ENCODE measurements around the gene HOTAIR. TPM values are rescaled to one million over a fixed set of nuclear protein-coding genes. Genes with fewer than 3 reads are reported as not detected.

Gene HOTAIR
- polyA plus RNA-seq, 3 donors: not detected

DNA sequence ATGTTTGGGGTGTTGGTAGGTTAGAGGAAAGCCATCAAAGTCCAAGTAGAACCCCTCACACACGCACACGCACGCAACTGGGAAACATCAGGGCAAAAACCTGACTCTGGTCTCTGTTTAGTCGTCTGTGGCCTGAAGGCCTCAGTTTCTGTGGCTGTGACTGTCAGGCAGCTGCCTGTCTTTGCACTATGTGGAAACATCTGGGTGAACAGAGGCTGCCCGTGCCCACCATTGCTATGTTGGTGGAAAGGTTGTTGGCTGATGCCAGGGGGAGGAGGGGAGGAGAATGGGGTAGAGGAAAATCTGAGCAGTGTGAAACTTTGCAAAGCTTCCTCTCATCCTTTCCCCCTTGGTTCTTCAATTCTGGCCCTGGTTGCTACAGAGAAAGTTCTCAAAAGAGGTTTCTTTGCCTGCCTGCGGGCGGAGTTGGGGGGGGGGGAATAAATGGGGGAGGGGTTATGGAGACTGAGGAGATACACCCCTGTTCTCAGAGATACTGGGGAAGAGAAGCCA lies 17.7 kb upstream of the HOTAIR start:
- Mint-ChIP-seq H3K9me3 (peaks cover 2 to 59% (median 29%) of the 10 kb centered on the region in 7 donors), H3K27me3 (ENCODE audit: low read depth in 3 of 3) (peaks cover 99 to 100% (median 100%) of the 10 kb centered on the region in 3 donors), H3K4me3 (peak overlapping the region in 1 of 2 donors; percentile 71), H3K4me1 (peaks cover 33% of the 10 kb centered on the region), H3K36me3 (peaks cover 0 to 28% of the 10 kb centered on the region in 2 donors), H3K27ac (no peak overlapping the region)
- Histone ChIP-seq H4K20me1 (ENCODE audit: insufficient read depth, low read length) (no peaks in the 10 kb centered on the region), H3K4me1 (ENCODE audit: control insufficient read depth in 1 of 2, insufficient read depth in 2 of 2, low read length in 2 of 2) (peaks cover 12 to 20% of the 10 kb centered on the region in 2 donors), H3K79me2 (ENCODE audit: insufficient read depth, low read length) (no peaks in the 10 kb centered on the region), H3K27me3 (ENCODE audit: control insufficient read depth in 2 of 2, insufficient read depth in 2 of 2, low read length in 2 of 2) (peaks cover 94 to 100% of the 10 kb centered on the region in 2 donors), H3K4me2 (replicated peaks; ENCODE audit: extremely low read depth, low read length, poor library complexity, severe bottlenecking) (no peak overlapping the region), H3K36me3 (replicated peaks in 1 of 2; ENCODE audit: control insufficient read depth in 1 of 2, insufficient read depth in 2 of 2, low read length in 2 of 2) (no peaks in the 10 kb centered on the region), H3K27ac (ENCODE audit: low read depth in 1 of 2, low read length in 2 of 2) (no peak overlapping the region), H3K9ac (ENCODE audit: insufficient read depth, low read length, poor library complexity, severe bottlenecking) (no peak overlapping the region), H3K9me3 (replicated peaks in 1 of 2; ENCODE audit: control insufficient read depth in 1 of 2, insufficient read depth in 1 of 2, low read length in 2 of 2) (peaks cover 3 to 65% of the 10 kb centered on the region in 2 donors), H3K4me3 (replicated peaks in 1 of 3; ENCODE audit: low read depth in 2 of 3, low read length in 3 of 3) (no peak overlapping the region), H2AFZ (ENCODE audit: insufficient read depth, low read depth, low read length, poor library complexity, severe bottlenecking) (no peak overlapping the region)
- WGBS (ENCODE audit: insufficient coverage): 9% methylated on average over 1 of the region's 7 CpGs
- TF ChIP-seq, protein P1, sequence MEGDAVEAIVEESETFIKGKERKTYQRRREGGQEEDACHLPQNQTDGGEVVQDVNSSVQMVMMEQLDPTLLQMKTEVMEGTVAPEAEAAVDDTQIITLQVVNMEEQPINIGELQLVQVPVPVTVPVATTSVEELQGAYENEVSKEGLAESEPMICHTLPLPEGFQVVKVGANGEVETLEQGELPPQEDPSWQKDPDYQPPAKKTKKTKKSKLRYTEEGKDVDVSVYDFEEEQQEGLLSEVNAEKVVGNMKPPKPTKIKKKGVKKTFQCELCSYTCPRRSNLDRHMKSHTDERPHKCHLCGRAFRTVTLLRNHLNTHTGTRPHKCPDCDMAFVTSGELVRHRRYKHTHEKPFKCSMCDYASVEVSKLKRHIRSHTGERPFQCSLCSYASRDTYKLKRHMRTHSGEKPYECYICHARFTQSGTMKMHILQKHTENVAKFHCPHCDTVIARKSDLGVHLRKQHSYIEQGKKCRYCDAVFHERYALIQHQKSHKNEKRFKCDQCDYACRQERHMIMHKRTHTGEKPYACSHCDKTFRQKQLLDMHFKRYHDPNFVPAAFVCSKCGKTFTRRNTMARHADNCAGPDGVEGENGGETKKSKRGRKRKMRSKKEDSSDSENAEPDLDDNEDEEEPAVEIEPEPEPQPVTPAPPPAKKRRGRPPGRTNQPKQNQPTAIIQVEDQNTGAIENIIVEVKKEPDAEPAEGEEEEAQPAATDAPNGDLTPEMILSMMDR (IDR thresholded peaks at IDR 0.05): no peak
- intact Hi-C loops (cut with micrococcal nuclease): no loop called here
- no peak for DNase-seq

DNA sequence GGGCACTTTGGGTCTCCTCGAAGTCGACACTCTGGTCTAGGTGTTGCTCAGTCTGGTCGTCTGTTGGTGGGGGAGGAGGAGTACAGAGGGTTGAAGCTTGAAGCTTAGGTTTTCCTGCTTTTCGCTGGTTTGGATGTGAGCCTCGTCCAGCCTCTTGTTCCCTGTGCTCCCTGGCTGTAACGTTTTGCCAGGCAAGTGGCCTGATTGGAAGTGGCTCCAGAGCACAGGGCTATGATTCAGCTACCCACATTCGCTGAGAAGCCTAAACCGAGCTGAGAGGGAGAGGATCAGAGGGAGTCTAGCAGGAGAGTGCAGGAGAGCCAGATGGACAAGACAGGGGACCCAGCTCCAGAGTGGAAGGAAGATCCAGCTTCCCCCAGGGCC lies 16.3 kb upstream of the HOTAIR start:
- DNase-seq: no peak
- no peak overlapping the region for H3K4me3 ChIP-seq (replicated peaks in 1 of 3; ENCODE audit: low read depth in 2 of 3, low read length in 3 of 3)
- no peak overlapping the region for H2AFZ ChIP-seq (ENCODE audit: insufficient read depth, low read depth, low read length, poor library complexity, severe bottlenecking)
- H3K9me3 ChIP-seq (replicated peaks in 1 of 2; ENCODE audit: control insufficient read depth in 1 of 2, insufficient read depth in 1 of 2, low read length in 2 of 2): peaks cover 6 to 71% of the 10 kb centered on the region in 2 donors
- H3K27ac ChIP-seq (ENCODE audit: low read depth in 1 of 2, low read length in 2 of 2): no peak overlapping the region
- H3K36me3 ChIP-seq (replicated peaks in 1 of 2; ENCODE audit: control insufficient read depth in 1 of 2, insufficient read depth in 2 of 2, low read length in 2 of 2): no peaks in the 10 kb centered on the region
- no peak overlapping the region for H3K9ac ChIP-seq (ENCODE audit: insufficient read depth, low read length, poor library complexity, severe bottlenecking)
- 2% methylated on average over 8 of the region's 8 CpGs for WGBS (ENCODE audit: insufficient coverage)
- peak overlapping the region in 1 of 2 donors; percentile 60 for H3K4me3 Mint-ChIP-seq
- TF ChIP-seq, protein P1 (IDR thresholded peaks at IDR 0.05): no peak
- H3K4me1 Mint-ChIP-seq: peaks cover 33% of the 10 kb centered on the region
- no peaks in the 10 kb centered on the region for H4K20me1 ChIP-seq (ENCODE audit: insufficient read depth, low read length)
- peaks cover 2 to 67% (median 35%) of the 10 kb centered on the region in 7 donors for H3K9me3 Mint-ChIP-seq
- H3K27ac Mint-ChIP-seq: no peak overlapping the region
- peaks cover 8 to 18% of the 10 kb centered on the region in 2 donors for H3K4me1 ChIP-seq (ENCODE audit: control insufficient read depth in 1 of 2, insufficient read depth in 2 of 2, low read length in 2 of 2)
- no peak overlapping the region for H3K4me2 ChIP-seq (replicated peaks; ENCODE audit: extremely low read depth, low read length, poor library complexity, severe bottlenecking)
- peaks cover 99 to 100% (median 100%) of the 10 kb centered on the region in 3 donors for H3K27me3 Mint-ChIP-seq (ENCODE audit: low read depth in 3 of 3)
- no peaks in the 10 kb centered on the region for H3K79me2 ChIP-seq (ENCODE audit: insufficient read depth, low read length)
- H3K36me3 Mint-ChIP-seq: peaks cover 0 to 32% of the 10 kb centered on the region in 2 donors
- intact Hi-C loops (cut with micrococcal nuclease): no loop called here
- peaks cover 94 to 100% of the 10 kb centered on the region in 2 donors for H3K27me3 ChIP-seq (ENCODE audit: control insufficient read depth in 2 of 2, insufficient read depth in 2 of 2, low read length in 2 of 2)
